Measurements from ENCODE around the gene POLDIP2.

DNA sequence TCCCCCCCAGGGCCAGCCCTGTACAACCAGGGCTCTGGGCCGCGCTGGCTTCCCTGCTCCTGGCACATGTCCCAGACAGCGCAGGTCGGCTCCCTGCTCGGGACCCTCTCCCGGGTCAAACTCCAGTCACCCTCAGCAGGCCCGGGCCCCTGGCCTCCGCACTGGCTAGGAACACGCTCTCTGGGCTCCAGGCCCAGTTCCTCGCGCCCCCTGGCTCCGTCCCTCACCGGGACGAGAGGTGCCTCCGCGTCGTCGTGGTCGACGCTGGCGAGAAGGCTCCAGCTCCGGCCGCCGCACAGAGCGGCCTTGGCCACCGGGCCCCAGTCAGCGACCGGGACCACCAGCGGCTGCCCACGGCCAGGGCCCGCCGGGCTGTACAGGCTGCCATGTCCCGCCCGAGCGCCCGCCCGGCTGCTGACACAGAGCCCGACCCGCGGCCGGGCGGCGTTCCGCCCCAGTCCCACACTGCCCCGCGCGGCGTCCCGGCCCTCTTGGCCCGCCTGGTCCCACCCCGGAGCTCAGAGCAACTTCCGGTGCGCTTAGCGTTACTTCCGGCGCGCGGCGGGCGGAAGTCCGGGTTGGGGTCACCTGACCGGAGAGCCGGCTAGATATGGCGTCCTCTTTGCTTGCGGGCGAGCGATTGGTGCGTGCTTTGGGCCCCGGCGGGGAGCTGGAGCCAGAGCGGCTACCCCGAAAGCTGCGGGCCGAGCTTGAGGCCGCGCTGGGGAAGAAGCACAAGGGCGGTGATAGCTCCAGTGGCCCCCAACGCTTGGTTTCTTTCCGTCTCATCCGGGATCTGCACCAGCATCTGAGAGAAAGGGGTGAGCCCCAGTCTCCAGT, at the start of gene POLDIP2:
- TF ChIP-seq CTCF (IDR thresholded peaks at IDR 0.05) (0 out of 2 replicates have a peak, but pooled peaks have one; percentile 6), ZFX (IDR thresholded peaks at IDR 0.05; ENCODE audit: borderline replicate concordance) (no peak)

All from 22Rv1 (cell line).